ENCODE results near the gene PPM1L. TPM values are rescaled to one million over a fixed set of nuclear protein-coding genes. Genes with fewer than 3 reads are reported as not detected.

The PPM1L gene
- total RNA-seq, 1 experiment from 2014 or later: 7.3 TPM

DNA sequence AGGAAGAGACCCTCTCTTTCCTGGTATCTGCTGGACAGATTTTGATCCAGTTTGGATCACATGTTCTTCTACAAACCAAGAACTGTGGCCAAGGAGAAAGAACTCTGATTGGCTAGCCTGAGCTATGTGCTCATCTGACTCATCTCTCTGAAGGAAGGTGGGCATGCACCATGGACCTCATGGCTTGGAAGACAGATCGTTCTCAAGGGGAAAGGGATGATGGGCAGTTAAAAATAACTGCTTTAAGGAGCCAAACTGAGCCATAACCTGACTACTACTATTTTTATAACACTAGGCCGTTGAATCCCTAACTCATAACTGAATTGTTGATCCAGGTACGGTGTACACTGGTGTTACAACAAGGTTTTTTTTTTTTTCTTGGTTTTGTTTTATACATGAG lies 236.7 kb downstream of the PPM1L start:
- Mint-ChIP-seq H3K36me3 (ENCODE audit: insufficient read depth in 1 of 3, low read depth in 3 of 3) (peaks cover 0 to 3% (median 0%) of the 10 kb centered on the region in 3 experiments; a peak in 2 of 7 replicates), H3K4me1 (no peaks in the 10 kb centered on the region), H3K27me3 (ENCODE audit: low read depth) (no peaks in the 10 kb centered on the region), H3K4me3 (no peak overlapping the region), H3K9me3 (peaks cover 0 to 8% of the 10 kb centered on the region in 2 experiments; a peak in 3 of 5 replicates), H3K27ac (peak overlapping the region in 1 of 3 experiments; percentile 17; a peak in 1 of 7 replicates)
- H3K56ac ChIP-seq (ENCODE audit: insufficient read length, low read depth, low read length): no peak overlapping the region
- no peak overlapping the region for H3K18ac ChIP-seq (ENCODE audit: insufficient read length, low read depth, low read length)
- WGBS (ENCODE audit: extremely low coverage, insufficient read length, low lambda C conversion rate): no CpG with 5 or more reads among the region's 3 CpGs
- H4K8ac ChIP-seq (replicated peaks; ENCODE audit: insufficient read length, low read depth, low read length): no peak overlapping the region
- H2AFZ ChIP-seq (ENCODE audit: low read length): no peak overlapping the region
- H2BK20ac ChIP-seq (ENCODE audit: low read depth, low read length, poor library complexity, severe bottlenecking): no peak overlapping the region
- no peaks in the 10 kb centered on the region for H3K79me1 ChIP-seq (ENCODE audit: insufficient read depth, low read depth, low read length, poor library complexity, severe bottlenecking)
- H3K4me1 ChIP-seq (ENCODE audit: insufficient read depth, low read length): no peaks in the 10 kb centered on the region
- DNase-seq: no peak
- H3K23me2 ChIP-seq (ENCODE audit: insufficient read length, low read depth, low read length, poor library complexity, severe bottlenecking): no peaks in the 10 kb centered on the region
- no peak overlapping the region for H3K14ac ChIP-seq (ENCODE audit: insufficient read depth, low read length)
- H3K9me3 ChIP-seq (ENCODE audit: control insufficient read depth, low read depth, low read length): no peaks in the 10 kb centered on the region
- H3K4ac ChIP-seq (ENCODE audit: low read depth, low read length): no peak overlapping the region
- no peak overlapping the region for H2AK5ac ChIP-seq (ENCODE audit: insufficient read length, low read length)
- H3K4me2 ChIP-seq (ENCODE audit: insufficient read depth, insufficient read length, low read length): no peak overlapping the region
- H4K91ac ChIP-seq (ENCODE audit: insufficient read length, low read depth, low read length): no peak overlapping the region
- no peak overlapping the region for H2BK15ac ChIP-seq (ENCODE audit: low read depth, low read length)
- no peak overlapping the region for H3K27ac ChIP-seq (ENCODE audit: insufficient read length, low read depth, low read length)
- H3K23ac ChIP-seq (ENCODE audit: insufficient read length, low read depth, low read length): no peak overlapping the region
- H4K5ac ChIP-seq (ENCODE audit: insufficient read length, low read depth, low read length): no peak overlapping the region
- H4K20me1 ChIP-seq (ENCODE audit: control insufficient read depth, insufficient read depth, insufficient read length): no peaks in the 10 kb centered on the region
- no peaks in the 10 kb centered on the region for H3K79me2 ChIP-seq (ENCODE audit: insufficient read depth, low read length)
- no peak overlapping the region for H2BK5ac ChIP-seq (ENCODE audit: insufficient read length, low read length)
- no peak overlapping the region for H3K9ac ChIP-seq (ENCODE audit: extremely low read depth, insufficient read length, low read length)
- no peaks in the 10 kb centered on the region for H3K27me3 ChIP-seq (ENCODE audit: insufficient read depth, low read length)
- no peak overlapping the region for H2BK12ac ChIP-seq (ENCODE audit: insufficient read length, low read depth, low read length)
- H3T11ph ChIP-seq (ENCODE audit: low read length): no peak overlapping the region
- TF ChIP-seq, protein P1, sequence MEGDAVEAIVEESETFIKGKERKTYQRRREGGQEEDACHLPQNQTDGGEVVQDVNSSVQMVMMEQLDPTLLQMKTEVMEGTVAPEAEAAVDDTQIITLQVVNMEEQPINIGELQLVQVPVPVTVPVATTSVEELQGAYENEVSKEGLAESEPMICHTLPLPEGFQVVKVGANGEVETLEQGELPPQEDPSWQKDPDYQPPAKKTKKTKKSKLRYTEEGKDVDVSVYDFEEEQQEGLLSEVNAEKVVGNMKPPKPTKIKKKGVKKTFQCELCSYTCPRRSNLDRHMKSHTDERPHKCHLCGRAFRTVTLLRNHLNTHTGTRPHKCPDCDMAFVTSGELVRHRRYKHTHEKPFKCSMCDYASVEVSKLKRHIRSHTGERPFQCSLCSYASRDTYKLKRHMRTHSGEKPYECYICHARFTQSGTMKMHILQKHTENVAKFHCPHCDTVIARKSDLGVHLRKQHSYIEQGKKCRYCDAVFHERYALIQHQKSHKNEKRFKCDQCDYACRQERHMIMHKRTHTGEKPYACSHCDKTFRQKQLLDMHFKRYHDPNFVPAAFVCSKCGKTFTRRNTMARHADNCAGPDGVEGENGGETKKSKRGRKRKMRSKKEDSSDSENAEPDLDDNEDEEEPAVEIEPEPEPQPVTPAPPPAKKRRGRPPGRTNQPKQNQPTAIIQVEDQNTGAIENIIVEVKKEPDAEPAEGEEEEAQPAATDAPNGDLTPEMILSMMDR (conservative IDR thresholded peaks at IDR 0.05): no peak
- H2BK120ac ChIP-seq (ENCODE audit: low read depth, low read length, poor library complexity, severe bottlenecking): no peak overlapping the region
